ENCODE measurements around the gene SIGLEC11.

The SIGLEC11 gene

DNA sequence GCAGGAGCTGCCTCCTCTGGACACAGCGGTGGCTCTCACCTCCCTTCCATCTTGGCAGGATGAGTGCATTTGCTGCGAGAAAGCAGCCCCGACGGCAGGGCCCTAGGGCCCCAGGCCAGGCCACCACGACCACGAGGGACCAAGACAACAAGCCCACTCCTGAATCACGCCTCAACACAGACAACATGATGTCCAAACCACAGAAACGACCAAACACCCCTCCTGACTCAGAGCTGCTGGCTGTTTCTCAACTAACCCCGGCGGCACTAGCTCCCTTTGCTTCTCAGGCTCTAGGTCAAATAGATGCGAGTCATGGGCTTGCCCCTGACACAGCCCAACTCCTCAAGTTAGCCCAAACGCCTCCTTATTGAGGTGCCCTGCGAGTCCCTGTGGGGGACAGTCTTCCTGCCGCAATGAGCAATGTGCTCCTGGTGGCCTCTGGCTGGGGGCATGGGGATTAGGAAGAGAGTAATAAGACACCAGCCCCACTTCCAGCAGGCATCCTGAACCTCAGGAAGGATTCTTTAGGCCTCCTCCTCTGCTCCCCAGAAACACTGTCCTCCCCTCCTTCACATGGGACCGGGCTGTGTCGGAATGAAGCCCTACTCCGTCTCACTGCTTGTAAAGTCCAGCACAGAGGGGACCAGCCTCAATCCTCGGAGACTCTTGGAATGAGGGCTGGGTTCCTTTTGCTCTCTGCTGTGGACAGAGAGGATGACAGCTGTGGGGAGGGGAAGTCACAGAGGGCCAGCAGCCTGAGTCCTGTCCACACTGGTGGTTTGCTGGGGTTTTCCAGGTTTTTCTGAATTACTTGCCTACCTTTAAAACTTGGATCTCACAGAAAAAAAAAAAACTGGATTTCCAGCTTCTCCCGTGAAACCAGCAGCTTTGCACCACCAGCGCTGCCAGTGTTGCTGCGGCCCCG, 38.8 kb downstream of the SIGLEC11 start:
- Histone ChIP-seq H3K4me1 (peaks cover 14% of the 10 kb centered on the region), H3K36me3 (peaks cover 90% of the 10 kb centered on the region), H3K9me3 (no peaks in the 10 kb centered on the region), H3K27me3 (no peaks in the 10 kb centered on the region), H3K4me3 (ENCODE audit: low read depth, low read length) (no peak overlapping the region)
- no peak for TF ChIP-seq CTCF (IDR thresholded peaks at IDR 0.05; ENCODE audit: low read depth, low read length)
- no peak for DNase-seq

DNA sequence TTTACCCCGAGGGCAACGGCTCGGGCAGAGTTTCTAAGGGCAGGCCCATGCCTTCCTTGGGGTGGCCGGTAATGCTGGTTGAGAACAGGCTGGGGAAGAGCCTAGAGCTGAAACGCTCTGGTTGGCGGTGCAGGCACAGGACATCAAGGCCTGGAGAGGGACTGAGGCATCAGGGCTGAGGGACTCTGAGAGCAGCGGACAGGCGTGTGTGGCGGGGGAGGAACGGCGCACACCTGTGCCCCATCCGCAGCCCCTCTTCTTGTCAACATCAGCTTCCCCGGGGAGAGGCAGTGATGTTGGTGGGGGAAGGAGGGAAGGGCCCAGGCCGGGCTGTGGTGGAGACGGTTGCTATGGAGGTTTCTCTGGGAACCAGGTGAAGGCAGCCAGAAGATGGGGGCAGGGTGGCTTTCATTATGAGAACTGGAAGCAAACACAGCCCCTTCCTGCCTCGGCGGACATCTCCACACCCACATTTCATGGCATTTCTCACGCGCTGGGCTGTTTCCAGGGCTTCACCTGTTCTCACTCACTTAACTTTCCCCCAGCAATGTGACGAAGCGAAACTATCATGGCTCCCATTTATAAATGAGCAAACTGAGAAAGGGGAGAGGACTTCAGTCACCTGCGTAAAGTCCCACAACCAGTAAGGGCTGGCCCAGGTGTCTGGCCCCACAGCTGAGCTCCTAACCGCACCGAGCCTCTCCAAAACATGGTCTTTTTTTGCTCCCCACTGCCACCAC, 40.2 kb downstream of the SIGLEC11 start:
- TF ChIP-seq CTCF (IDR thresholded peaks at IDR 0.05; ENCODE audit: low read depth, low read length), result no peak
- no peak for DNase-seq
- H3K27me3 ChIP-seq, result no peaks in the 10 kb centered on the region
- H3K4me3 ChIP-seq (ENCODE audit: low read depth, low read length), result no peak overlapping the region
- peaks cover 14% of the 10 kb centered on the region for H3K4me1 ChIP-seq
- no peaks in the 10 kb centered on the region for H3K9me3 ChIP-seq
- peaks cover 87% of the 10 kb centered on the region for H3K36me3 ChIP-seq

DNA sequence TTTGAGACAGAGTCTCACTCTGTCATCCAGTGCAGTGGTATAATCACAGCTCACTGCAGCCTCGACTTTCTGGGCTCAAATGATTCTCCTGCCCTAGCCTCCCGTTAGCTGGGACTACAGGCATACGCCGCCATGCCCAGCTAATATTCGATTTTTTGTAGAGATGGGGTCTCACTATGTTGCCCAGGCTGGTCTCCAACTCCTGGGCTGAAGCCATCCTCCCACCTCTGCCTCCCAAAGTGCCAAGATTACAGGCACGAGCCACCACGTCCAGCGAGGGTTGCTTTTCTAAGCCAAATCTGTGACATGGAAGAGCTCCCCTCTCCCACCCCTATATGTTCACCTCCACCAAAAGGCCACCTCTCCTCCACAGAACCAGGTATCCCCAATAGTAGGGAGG, 42.9 kb downstream of the SIGLEC11 start:
- DNase-seq, result no peak
- no peak overlapping the region for H3K4me3 ChIP-seq (ENCODE audit: low read depth, low read length)
- H3K36me3 ChIP-seq, result peaks cover 88% of the 10 kb centered on the region
- peaks cover under 1% of the 10 kb centered on the region for H3K4me1 ChIP-seq
- H3K9me3 ChIP-seq, result no peaks in the 10 kb centered on the region
- TF ChIP-seq CTCF (IDR thresholded peaks at IDR 0.05; ENCODE audit: low read depth, low read length), result no peak
- no peaks in the 10 kb centered on the region for H3K27me3 ChIP-seq

DNA sequence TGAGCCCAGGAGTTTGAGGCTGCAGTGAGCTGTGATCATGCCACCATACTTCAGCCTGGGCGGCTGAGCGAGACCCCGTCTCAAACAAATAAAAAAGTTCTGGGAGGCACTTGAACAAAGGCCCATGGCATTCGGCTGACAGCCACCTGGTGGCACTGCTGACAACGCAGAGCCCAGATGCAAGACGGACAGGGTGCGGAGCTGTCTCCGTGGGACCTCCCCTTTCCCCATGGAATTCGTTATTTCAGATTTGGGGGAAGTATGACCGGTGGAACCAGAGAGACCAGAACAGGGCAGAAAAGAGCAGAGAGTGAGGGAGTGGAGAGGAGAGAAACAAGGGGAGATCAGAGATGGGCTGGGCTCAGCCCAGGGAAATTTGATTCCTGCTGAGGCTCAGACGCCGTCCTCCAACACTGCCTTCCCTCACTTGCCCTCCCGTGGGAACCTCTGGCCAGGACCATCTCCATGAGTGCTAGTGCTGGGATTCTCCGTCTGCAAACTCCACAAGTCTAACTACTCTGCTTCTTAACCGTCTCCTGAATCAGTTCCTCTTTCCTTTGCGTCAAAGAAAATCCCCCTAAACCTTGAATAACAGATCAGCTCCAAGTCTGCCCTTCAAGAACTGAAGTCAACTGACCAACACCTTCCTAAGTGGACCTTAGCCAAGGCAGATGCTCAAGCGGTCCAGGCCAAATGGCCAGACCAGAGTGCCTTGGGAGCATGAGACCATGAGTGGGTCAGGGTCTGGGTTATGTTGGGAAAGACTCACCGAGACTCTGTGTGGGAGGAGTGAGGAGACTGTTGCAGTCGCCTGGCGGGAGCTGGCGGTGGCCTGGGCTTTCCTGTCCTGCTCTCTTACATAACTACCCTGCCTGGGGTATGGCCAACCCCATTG, 43.9 kb downstream of the SIGLEC11 start:
- TF ChIP-seq CTCF (IDR thresholded peaks at IDR 0.05; ENCODE audit: low read depth, low read length), result peak; percentile 28; the same call in 1 of the 2 replicates
- Histone ChIP-seq H3K4me3 (ENCODE audit: low read depth, low read length) (no peak overlapping the region), H3K9me3 (no peaks in the 10 kb centered on the region), H3K27me3 (no peaks in the 10 kb centered on the region), H3K36me3 (peaks cover 88% of the 10 kb centered on the region), H3K4me1 (no peaks in the 10 kb centered on the region)
- DNase-seq, result no peak

DNA sequence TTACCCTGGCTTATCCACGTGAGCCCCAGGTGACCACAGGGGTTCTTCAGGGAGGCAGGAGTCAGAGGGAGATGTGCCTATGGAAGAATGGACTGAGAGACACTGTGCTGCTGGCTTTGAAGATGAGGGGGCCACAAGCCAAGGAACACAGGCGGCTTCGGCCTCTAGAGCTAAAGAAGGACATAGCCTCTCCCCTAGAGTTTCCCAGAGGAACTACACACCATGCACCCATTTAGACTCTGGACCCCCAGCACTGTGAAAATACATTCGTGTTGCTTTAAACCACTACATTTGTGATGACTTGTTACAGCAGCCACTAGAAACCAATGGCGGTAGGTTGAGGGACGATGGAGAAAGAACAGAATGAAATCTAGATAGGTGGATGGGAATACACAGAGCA, 45.7 kb downstream of the SIGLEC11 start:
- no peaks in the 10 kb centered on the region for H3K9me3 ChIP-seq
- peak; percentile 34 for TF ChIP-seq CTCF (IDR thresholded peaks at IDR 0.05; ENCODE audit: low read depth, low read length)
- no peaks in the 10 kb centered on the region for H3K27me3 ChIP-seq
- DNase-seq, result no peak
- H3K4me3 ChIP-seq (ENCODE audit: low read depth, low read length), result no peak overlapping the region
- no peaks in the 10 kb centered on the region for H3K4me1 ChIP-seq
- H3K36me3 ChIP-seq, result peaks cover 86% of the 10 kb centered on the region

Measured in BE2C (cell line).